ENCODE results near the gene MMP23B.
"Not testable (repeated sequence)": the region's sequence is repeated elsewhere in the genome, so short reads cannot be mapped to it uniquely, and the experiment has no call there.

Gene MMP23B

GRCh38 chr1:1631782-1632420 lies at the start of gene MMP23B:
Gene MMP23B, plus strand, starts transcription at chr1:1632173. Its CDS starts 46 bp downstream, at chr1:1632219.
- no peak for DNase-seq

GRCh38 chr1:1582585-1583346 lies 49.2 kb upstream of the MMP23B start:
- no peak for DNase-seq

GRCh38 chr1:1583347-1584010 lies 48.5 kb upstream of the MMP23B start:
- DNase-seq = no peak

- DNase-seq = no peak
These were observed 40.5 kb upstream of the MMP23B start for GRCh38 chr1:1591452-1591851.

GRCh38 chr1:1593834-1594601 lies 38.0 kb upstream of the MMP23B start:
- no peak for DNase-seq

- DNase-seq = no peak
These were observed 37.2 kb upstream of the MMP23B start for GRCh38 chr1:1594602-1595260.

GRCh38 chr1:1595341-1595740 lies 36.6 kb upstream of the MMP23B start:
- not testable (repeated sequence) for DNase-seq

- no peak for DNase-seq
These were observed 35.3 kb upstream of the MMP23B start for GRCh38 chr1:1596493-1597274.

GRCh38 chr1:1597275-1597930 lies 34.6 kb upstream of the MMP23B start:
- no peak for DNase-seq

GRCh38 chr1:1598051-1598719 lies 33.8 kb upstream of the MMP23B start:
- DNase-seq = no peak

- DNase-seq = no peak
These were observed 33.3 kb upstream of the MMP23B start for GRCh38 chr1:1598720-1599029.

GRCh38 chr1:1599030-1599934 lies 32.7 kb upstream of the MMP23B start:
- DNase-seq = peak; percentile 19 to 34

- DNase-seq = no peak
These were observed 31.8 kb upstream of the MMP23B start, which contains the start of gene FNDC10 for GRCh38 chr1:1599935-1600860. Gene FNDC10, minus strand, starts transcription at chr1:1600135. Its CDS starts 120 bp downstream, at chr1:1600015.

GRCh38 chr1:1600861-1601563 lies 31.0 kb upstream of the MMP23B start:
- no peak for DNase-seq

- no peak for DNase-seq
These were observed 30.2 kb upstream of the MMP23B start for GRCh38 chr1:1601564-1602303.

- no peak for DNase-seq
These were observed 29.5 kb upstream of the MMP23B start for GRCh38 chr1:1602304-1602967.

Measured in CD4-positive, alpha-beta T cell treated with Interleukin-4 for 1 hour (primary cell).